NCI-H748 (cell line): ENCODE results near the gene TTC1.
"Not testable (repeated sequence)": the region's sequence is repeated elsewhere in the genome, so short reads cannot be mapped to it uniquely, and the experiment has no call there.

Source experiments
- DNase-seq: peaks from one replicate; lab custom pipeline; 2025; ENCODE audit not compliant: unreplicated experiment; lab: John Stamatoyannopoulos, UW

The TTC1 gene, protein sequence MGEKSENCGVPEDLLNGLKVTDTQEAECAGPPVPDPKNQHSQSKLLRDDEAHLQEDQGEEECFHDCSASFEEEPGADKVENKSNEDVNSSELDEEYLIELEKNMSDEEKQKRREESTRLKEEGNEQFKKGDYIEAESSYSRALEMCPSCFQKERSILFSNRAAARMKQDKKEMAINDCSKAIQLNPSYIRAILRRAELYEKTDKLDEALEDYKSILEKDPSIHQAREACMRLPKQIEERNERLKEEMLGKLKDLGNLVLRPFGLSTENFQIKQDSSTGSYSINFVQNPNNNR

DNA sequence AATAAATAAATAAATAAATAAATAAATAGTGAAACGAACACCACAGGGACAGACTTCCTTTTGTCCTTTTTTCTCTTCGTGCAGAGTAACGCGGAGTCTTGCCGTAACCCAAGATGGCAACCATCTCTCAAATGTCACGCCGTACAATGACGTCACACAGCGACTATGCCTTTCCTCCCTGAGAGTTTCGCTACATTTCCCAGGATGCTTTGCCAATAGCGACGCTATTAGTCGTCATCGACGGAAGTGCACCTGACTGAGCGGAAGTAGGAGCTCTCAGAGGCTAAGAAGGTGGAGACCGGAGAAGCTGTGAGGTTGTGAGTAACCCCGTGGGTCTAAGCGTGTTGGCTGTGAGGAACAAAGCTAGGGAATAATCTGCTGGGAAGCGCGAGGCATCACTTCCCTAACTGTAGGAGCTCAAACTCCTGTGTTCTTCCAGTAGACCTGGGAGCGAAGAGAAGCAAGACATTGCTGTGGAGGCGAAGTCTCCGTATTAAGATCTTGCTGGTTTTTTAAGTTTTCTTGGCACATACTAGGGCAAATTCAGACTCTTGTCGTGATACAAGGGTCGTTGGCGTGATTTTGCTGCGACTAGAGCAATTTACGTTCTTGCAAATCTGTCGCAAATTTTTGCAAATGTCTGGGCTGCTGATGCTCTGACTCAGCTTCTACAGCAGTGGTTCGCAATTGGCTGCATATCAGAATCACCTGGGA, at the start of gene TTC1:
TSS of gene TTC1 (plus strand) at position 263 of the 714 bp plus-strand sequence. CDS start 1,390 bp downstream, outside the sequence.
- DNase-seq, result peak; percentile 99

GRCh38 chr5:159961176-159962160, 47.5 kb upstream of the TTC1 start:
- no peak for DNase-seq

- no peak for DNase-seq
These were observed 46.7 kb upstream of the TTC1 start for GRCh38 chr5:159962214-159962613.

DNA sequence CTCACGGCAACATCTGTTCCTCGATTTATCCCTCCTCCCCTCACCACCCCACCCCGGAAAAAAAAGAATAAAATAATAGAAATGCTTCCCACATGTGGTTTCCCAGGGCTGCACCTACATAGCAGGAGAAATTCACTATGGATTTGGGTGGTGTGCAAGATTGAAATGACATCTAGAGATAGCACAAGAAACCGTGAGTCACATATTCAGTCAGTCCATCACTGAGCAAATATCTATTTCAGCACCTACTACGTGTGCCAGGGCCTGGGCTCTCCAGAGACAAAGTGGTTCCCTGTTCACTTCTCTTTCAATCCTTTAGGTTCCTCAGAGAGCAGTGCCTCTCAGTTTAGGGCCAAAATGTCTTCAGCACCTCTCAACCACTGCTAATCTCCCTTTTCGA, 45.0 kb upstream of the TTC1 start:
- no peak for DNase-seq

- DNase-seq, result peak; percentile 63
These were observed 43.7 kb upstream of the TTC1 start for GRCh38 chr5:159965031-159965837.

DNA sequence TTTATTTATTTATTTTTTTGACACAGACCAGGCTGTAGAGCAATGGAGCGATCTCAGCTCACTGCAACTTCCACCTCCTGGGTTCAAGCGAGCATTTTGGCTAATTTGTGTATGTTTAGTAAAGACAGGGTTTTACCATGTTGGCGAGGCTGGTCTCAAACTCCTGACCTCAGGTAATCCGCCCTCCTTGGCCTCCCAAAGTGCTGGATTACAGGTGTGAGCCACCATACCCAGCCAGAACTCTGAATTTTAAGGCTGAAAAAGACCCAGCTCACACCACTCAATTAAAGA, 43.2 kb upstream of the TTC1 start:
- not testable (repeated sequence) for DNase-seq

DNA sequence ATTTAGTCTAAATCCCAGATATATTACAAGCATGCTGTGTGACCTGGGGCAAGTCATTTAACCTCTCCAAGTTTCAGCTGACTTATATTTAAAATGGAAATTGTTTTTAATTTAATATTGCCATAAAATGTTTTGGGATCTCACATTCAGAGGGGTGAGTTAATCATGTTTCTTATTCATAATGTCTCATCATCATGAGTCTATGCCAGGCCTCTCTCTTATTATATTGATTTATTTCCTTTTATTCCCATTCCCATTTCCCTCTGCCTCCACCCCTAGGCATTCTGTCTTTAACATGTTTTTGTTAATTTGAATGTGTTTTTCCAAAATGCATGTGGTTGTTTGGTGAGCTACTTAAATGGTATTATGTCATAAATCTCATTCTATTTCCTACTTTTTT, 39.0 kb upstream of the TTC1 start:
- no peak for DNase-seq

GRCh38 chr5:159971038-159971437, 37.9 kb upstream of the TTC1 start:
- no peak for DNase-seq

DNA sequence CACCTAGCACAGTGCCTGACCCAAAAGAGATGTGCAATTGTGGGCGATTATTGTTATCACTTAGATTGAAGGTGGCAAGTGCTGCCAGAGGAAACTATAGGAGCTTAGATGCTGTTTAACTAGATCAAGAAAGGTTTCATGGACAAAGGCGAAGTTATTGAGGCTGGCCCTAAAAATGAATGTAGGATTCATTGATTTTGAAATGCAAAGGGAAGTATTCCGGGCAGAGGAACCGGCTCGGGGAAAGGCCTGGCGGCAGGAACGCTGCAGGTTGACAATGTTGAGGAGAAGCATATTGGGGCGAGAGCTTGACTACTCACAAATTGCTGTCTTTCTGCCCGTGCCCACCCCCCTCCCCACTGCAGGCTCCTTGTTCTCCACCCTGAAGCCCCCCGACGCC, 37.4 kb upstream of the TTC1 start:
- no peak for DNase-seq

DNA sequence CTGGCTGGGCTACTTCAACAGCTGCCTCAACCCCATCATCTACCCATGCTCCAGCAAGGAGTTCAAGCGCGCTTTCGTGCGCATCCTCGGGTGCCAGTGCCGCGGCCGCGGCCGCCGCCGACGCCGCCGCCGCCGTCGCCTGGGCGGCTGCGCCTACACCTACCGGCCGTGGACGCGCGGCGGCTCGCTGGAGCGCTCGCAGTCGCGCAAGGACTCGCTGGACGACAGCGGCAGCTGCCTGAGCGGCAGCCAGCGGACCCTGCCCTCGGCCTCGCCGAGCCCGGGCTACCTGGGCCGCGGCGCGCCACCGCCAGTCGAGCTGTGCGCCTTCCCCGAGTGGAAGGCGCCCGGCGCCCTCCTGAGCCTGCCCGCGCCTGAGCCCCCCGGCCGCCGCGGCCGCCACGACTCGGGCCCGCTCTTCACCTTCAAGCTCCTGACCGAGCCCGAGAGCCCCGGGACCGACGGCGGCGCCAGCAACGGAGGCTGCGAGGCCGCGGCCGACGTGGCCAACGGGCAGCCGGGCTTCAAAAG, 36.9 kb upstream of the TTC1 start:
- DNase-seq, result peak; percentile 80

DNA sequence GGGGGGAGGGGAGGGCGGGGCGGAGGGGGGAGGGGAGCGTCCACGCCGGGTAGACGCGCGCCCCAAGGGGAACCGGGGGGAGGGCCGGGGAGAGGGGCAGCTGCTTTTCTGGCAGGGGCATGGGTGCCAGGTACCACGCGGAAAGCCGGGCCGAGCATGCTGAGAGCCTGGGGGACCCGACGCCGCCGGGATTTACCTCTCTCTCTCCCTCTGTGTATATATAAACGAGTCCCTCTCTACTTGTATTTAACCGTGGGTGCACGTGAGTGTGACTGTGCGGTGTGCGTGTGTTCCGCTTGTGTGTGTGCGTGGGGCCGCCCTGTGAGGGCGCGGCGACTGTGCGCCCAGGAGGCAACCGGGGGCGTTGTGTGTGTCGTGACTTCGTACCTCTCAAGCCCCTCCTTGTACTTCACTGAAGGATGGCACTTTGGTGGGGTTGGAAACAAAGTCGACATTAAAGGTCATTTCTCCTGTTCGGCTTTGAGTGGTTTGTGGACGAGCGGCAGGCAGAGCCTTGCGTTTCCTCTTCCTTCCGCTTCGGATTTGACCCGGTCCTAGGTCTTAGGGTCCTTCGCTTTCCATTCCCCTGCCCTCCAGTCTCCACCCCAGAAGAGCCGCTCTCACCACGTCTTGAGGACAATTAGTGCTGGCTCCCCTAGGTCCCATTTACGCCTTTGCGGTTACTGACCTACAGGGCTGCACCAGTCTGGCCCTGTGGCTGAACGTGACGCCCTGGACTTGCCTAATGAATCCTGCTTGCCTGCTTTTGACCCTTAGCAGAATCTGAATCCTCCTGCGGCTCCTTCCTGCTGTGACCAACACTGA, 36.2 kb upstream of the TTC1 start:
- DNase-seq, result peak; percentile 14

DNA sequence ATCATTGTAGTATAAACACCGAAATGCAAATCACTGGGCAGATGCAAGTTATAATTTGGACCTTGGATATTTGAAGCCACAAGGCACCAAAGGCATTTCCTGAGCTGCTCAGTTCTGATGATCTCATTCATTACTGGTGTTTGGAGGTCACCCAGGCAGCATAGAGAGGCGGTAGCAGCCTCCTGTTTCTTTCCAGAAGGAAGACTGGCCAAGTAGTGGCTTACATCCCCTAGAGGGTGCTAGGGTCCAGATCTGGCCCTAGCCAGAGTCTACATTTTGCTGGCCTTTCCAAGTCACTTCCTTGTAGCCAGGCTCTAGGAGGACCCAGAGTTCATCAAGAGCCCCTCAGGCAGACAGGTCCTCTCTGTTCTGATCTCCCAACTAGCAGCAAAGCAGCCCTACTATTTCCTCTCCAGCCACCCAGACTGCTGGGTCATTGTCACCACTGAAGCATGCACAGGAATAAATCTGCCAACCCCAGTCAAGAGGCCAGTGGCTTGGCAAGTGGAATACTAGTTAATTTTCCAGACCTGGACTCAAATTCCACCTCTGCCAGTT, 33.4 kb upstream of the TTC1 start:
- DNase-seq, result peak; percentile 8

DNA sequence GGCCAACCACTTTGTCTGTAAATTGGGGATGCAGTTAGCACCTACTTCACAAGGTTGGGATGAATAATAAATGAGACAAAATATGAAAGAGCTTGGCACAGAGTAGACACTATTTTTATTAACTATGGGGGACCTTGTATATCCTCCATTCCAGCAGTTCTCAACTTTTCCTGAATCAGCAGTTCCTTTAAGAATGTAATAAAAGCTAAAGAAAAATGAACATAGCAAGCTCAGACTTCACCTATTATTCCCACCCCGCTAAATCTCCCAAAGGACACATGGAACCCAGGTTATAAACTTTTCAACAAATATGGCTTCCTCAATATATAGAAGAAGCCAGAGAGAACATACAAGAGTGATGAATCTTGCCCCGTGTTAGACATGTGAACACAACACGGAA, 32.0 kb upstream of the TTC1 start:
- no peak for DNase-seq

DNA sequence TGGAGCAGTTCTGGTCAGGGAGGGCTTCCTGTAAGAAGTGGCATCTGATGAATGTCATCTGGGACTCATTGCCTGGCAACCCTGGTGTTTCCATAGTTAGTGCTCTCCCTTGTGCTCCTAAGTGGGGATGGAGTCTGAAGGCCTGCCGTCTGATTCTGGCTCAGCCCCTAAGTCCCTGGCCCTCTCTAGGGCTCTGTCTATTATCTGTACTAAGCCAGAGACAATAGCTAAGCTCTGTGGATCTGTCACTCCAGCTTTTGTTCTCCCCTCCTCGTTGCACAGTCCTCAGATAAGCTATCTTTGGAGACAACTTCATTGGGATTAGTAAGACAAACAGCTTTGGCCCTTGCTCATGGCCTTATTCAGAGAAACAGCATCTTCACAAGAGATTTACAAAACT, 30.6 kb upstream of the TTC1 start:
- no peak for DNase-seq

GRCh38 chr5:159982421-159983173, 26.3 kb upstream of the TTC1 start:
- no peak for DNase-seq

- DNase-seq, result peak; percentile 93
These were observed 21.8 kb upstream of the TTC1 start for GRCh38 chr5:159987031-159987674.

GRCh38 chr5:159990506-159990905, 18.4 kb upstream of the TTC1 start:
- peak; percentile 8 for DNase-seq

DNA sequence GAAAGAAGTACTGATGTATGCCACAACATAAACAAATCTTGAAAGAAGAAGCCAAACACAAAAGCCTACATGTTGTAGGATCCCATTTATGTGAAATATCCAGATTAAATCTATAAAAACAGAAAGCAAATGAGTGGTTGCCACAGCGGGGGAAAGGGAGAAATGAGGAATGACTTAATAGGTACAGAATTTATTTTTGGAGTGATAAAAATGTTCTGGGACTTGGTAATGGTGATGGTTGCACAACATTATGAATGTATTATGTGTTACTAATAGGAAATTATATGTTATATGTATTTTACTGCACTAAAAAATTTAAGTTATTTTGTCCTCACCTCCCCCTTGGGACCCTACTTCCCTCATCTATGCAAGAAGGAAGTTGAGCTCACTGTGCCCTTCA, 16.4 kb upstream of the TTC1 start:
- no peak for DNase-seq
